H1 (cell line): ENCODE measurements around the gene KRTAP10-2. TPM values are rescaled to one million over a fixed set of nuclear protein-coding genes. Genes with fewer than 3 reads are reported as not detected.

Source experiments
- BCL11A ChIP-seq, 2 experiments: IDR thresholded peaks; one replicate each; pipeline ENCODE4 v1.6.1; 2011; ENCODE audit warnings: low read depth in 2 of 2, low read length in 2 of 2, mild to moderate bottlenecking in 2 of 2
- CHD7 ChIP-seq: fragments of 300-600 bp; sonication (generic); IDR thresholded peaks from 2 replicates; pipeline ENCODE4 v1.7.1; 2012; ENCODE audit warnings: low read length, moderate library complexity, mild to moderate bottlenecking, inconsistent platforms; ENCODE audit not compliant: insufficient replicate concordance
- USF2 ChIP-seq: IDR thresholded peaks from 2 replicates; pipeline ENCODE4 v1.6.1; 2011; ENCODE audit warnings: low read length, improper control_type of control experiment
- polyA plus RNA-seq, 7 experiments: library from polyadenylated mRNA; depleted of rRNA in 3 of 7; stranded (reverse) in 5 of 7; unstranded in 2 of 7; fragments of >200 nt in 5 of 7; fragments of 200-250 nt in 2 of 7; gene quantifications; 1 replicate in 5 of 7; 2 replicates in 1 of 7; 4 replicates in 1 of 7; pipeline versions ENCODE4 v1.2.1 to v1.2.3, GENCODE V29; 2011 to 2013; ENCODE audit warnings: missing spikeins in 2 of 7, mixed read lengths in 2 of 7
- total RNA-seq: library from RNA; stranded (reverse); fragmentation: NEBNext Ultra II Directional; extraction: Animal tissue kit (Norgen Biotek cat#: 25700); gene quantifications from 2 replicates; pipeline ENCODE4 v1.2.1, GENCODE V29; 2021

The KRTAP10-2 gene
- total and polyA plus RNA-seq, 2 of the 8 experiments (the other 6 are each of a cell fraction or from before 2014, with no cell fraction given): 0.11 TPM; not detected in 1

- TF ChIP-seq CHD7 (no peak), USF2 (no peak), BCL11A (IDR thresholded peaks at IDR 0.05; ENCODE audit: low read depth in 2 of 2, low read length in 2 of 2) (no peak)
- TF ChIP-seq, all 59 proteins: peak for 0
Observed at GRCh38 chr21:44551340-44551961, at the start of gene KRTAP10-2 (continued).
